Uterus (tissue), 4 donors: ENCODE measurements around the gene GNAO1. TPM values are rescaled to one million over a fixed set of nuclear protein-coding genes. Genes with fewer than 3 reads are reported as not detected.

ENCODE experiments used
- DNase-seq, 2 donors: peaks; one replicate each; pipeline ENCODE4 v3.0.0-alpha.2; 2019 to 2020
- H3K27ac ChIP-seq, 2 donors: fragments of 200-600 bp; sonication (generic); 1 replicate in 1 of 2; 2 replicates in 1 of 2; pipeline ENCODE4 v1.5.1; 2016 to 2018
- H3K27me3 ChIP-seq, 2 donors: fragments of 200-600 bp; sonication (generic); one replicate each; pipeline ENCODE4 v1.5.1; 2018 to 2019; ENCODE audit warnings: control low read depth in 1 of 2
- H3K36me3 ChIP-seq, 2 donors: fragments of 200-600 bp; sonication (generic); one replicate each; pipeline ENCODE4 v1.5.1; 2019; ENCODE audit warnings: control low read depth in 1 of 2
- H3K4me1 ChIP-seq, 2 donors: fragments of 200-600 bp; sonication (generic); one replicate each; pipeline ENCODE4 v1.5.1; 2018 to 2019; ENCODE audit warnings: control low read depth in 1 of 2
- H3K4me3 ChIP-seq, 2 donors: fragments of 200-600 bp; sonication (generic); 1 replicate in 1 of 2; 2 replicates in 1 of 2; pipeline ENCODE4 v1.5.1; 2018 to 2019; ENCODE audit warnings: mild to moderate bottlenecking in 1 of 2
- H3K9me3 ChIP-seq, 2 donors: fragments of 200-600 bp; sonication (generic); one replicate each; pipeline ENCODE4 v1.5.1; 2019; ENCODE audit warnings: control low read depth in 1 of 2
- POLR2A ChIP-seq, 2 donors: fragments of 450-650 bp; IDR thresholded peaks; one replicate each; pipeline ENCODE4 v1.6.1; 2016; ENCODE audit warnings: antibody characterized with exemption in 2 of 2, mild to moderate bottlenecking in 1 of 2, moderate library complexity in 1 of 2
- intact Hi-C: fragments of 100-400 bp; cut with DNase I; formaldehyde crosslinking; loops from one replicate; pipeline ENCODE4 v1.15.1; 2023; ENCODE audit warnings: low total_unique reads
- total RNA-seq, 4 donors: library from RNA; depleted of rRNA in 3 of 4; stranded (reverse); fragments of >200 nt in 3 of 4; gene quantifications; one replicate each; pipeline versions ENCODE4 v1.1.0 to v1.2.4, GENCODE V29; 2014 to 2023
- TF ChIP-seq, protein P1 (sequence below), 4 experiments: fragments of 200-600 bp in 2 of 4; fragments of 450-650 bp in 2 of 4; sonication (generic) in 2 of 4; IDR thresholded peaks; one replicate each; pipeline ENCODE4 v1.5.1; 2016 to 2019; ENCODE audit warnings: antibody characterized with exemption in 4 of 4, mild to moderate bottlenecking in 2 of 4, moderate library complexity in 1 of 4
- donor health status: DM: yes; HTN: yes; CAD: no.

Gene GNAO1
- total RNA-seq, 4 donors from 2014 or later = 0.26 to 7.2 (median 1.6) TPM; not detected in 1

DNA sequence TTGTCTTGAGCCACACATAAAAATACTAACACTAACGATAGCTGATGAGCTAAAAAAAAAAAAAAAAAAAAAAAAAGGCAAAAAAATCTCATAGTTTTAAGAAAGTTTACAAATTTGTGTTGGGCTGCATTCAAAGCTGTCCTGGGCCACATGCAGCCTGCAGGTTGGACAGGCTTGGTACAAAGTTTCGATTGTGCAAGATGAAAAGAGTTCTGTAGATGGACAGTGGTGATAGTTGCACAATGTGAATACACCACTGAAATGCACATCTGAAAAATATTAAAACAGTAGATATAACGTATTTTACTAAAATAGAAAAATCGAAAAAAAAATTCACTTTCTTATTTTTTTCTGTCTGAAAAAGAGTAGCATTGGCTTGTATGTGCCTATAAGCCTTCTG, 191.2 kb downstream of the GNAO1 start:
- Histone ChIP-seq H3K27ac (no peak overlapping the region), H3K27me3 (no peaks in the 10 kb centered on the region), H3K36me3 (no peaks in the 10 kb centered on the region), H3K4me3 (no peak overlapping the region), H3K9me3 (peaks cover 0 to 6% of the 10 kb centered on the region in 2 donors), H3K4me1 (no peaks in the 10 kb centered on the region)
- DNase-seq = no peak
- TF ChIP-seq POLR2A (IDR thresholded peaks at IDR 0.05) = no peak
- TF ChIP-seq, protein P1, sequence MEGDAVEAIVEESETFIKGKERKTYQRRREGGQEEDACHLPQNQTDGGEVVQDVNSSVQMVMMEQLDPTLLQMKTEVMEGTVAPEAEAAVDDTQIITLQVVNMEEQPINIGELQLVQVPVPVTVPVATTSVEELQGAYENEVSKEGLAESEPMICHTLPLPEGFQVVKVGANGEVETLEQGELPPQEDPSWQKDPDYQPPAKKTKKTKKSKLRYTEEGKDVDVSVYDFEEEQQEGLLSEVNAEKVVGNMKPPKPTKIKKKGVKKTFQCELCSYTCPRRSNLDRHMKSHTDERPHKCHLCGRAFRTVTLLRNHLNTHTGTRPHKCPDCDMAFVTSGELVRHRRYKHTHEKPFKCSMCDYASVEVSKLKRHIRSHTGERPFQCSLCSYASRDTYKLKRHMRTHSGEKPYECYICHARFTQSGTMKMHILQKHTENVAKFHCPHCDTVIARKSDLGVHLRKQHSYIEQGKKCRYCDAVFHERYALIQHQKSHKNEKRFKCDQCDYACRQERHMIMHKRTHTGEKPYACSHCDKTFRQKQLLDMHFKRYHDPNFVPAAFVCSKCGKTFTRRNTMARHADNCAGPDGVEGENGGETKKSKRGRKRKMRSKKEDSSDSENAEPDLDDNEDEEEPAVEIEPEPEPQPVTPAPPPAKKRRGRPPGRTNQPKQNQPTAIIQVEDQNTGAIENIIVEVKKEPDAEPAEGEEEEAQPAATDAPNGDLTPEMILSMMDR (IDR thresholded peaks at IDR 0.05) = no peak
- intact Hi-C loops = no loop called here

DNA sequence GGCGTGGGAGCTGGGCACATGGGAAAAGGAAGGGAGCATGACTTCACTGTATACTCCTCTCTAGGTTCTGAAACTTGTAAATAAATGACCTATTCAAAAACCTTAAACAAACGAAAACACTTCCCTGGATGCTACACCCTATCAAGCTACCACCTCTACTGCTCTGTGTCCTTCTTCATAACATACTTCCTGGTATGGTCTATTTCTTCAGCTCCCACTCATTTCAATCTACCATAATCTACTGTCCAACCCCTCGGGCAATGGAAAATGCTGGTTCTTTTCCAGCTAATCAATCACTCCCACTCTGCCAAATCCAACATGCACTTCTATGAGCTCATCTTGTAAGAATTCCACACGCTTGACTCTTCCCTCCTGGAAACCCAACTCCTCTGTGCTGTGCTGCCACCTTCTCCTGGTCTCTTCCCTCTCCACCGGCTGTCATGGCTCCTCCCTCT, 191.6 kb downstream of the GNAO1 start:
- Histone ChIP-seq H3K36me3 (no peaks in the 10 kb centered on the region), H3K4me3 (no peak overlapping the region), H3K9me3 (peaks cover 0 to 6% of the 10 kb centered on the region in 2 donors), H3K27ac (no peak overlapping the region), H3K4me1 (no peaks in the 10 kb centered on the region), H3K27me3 (no peaks in the 10 kb centered on the region)
- no peak for TF ChIP-seq POLR2A (IDR thresholded peaks at IDR 0.05)
- TF ChIP-seq, protein P1 (IDR thresholded peaks at IDR 0.05) = no peak
- intact Hi-C loops = no loop called here
- no peak for DNase-seq

DNA sequence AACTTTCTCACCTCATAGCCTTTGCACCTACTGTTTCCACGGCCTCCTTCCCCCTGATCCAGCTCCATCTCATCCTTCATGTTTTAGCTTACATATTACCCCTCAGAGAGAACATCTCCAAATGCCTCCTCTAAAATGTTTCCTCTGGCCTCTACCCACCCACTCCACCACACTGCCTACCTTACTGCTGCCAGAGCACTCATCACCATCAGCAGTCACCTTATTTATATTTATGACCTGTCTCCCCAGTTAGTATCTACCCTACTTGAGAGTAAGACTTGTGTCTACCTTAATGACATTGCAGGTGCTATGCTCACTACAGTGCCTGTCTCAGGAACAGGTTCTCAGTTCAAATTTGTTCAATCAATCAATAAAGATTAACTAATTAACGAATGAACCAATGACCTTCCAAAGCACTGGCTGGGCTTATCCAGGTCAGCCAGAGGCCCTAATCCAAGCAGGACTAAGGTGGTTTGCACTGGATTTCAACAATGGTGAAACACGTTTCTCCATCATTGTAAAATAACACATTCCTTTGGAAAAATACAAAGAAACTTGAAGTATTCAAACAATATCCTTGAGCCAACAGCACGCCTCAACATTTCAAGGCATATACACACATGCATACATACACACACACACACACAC, 192.9 kb downstream of the GNAO1 start:
- H3K4me3 ChIP-seq = no peak overlapping the region
- no peak for DNase-seq
- peaks cover 0 to 6% of the 10 kb centered on the region in 2 donors for H3K9me3 ChIP-seq
- TF ChIP-seq, protein P1 (IDR thresholded peaks at IDR 0.05) = no peak
- no peak for TF ChIP-seq POLR2A (IDR thresholded peaks at IDR 0.05)
- H3K27ac ChIP-seq = no peak overlapping the region
- H3K27me3 ChIP-seq = no peaks in the 10 kb centered on the region
- no peaks in the 10 kb centered on the region for H3K4me1 ChIP-seq
- intact Hi-C loops = no loop called here
- no peaks in the 10 kb centered on the region for H3K36me3 ChIP-seq

DNA sequence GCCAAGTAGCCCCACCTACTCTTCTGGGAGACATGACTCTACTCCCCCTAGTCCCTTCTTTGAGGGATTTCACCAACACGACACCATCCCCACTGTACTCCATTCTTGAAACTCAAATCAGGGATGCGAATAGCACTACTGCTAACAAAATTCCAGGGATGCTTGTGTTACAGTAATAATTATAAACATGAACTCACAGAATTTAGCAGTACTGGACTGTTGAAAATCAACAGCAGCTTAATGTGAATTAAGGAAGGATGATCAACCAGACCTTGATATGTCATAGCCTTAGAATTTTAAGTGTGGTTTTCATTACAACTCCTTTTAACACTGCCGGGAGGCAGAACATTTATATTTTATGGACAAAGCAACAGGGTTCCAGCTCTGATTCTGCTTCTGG, 196.1 kb downstream of the GNAO1 start:
- Histone ChIP-seq H3K27ac (no peak overlapping the region), H3K4me3 (no peak overlapping the region), H3K4me1 (no peaks in the 10 kb centered on the region), H3K36me3 (no peaks in the 10 kb centered on the region), H3K9me3 (no peaks in the 10 kb centered on the region), H3K27me3 (no peaks in the 10 kb centered on the region)
- intact Hi-C loops = no loop called here
- no peak for DNase-seq
- TF ChIP-seq, protein P1 (IDR thresholded peaks at IDR 0.05) = no peak
- no peak for TF ChIP-seq POLR2A (IDR thresholded peaks at IDR 0.05)

DNA sequence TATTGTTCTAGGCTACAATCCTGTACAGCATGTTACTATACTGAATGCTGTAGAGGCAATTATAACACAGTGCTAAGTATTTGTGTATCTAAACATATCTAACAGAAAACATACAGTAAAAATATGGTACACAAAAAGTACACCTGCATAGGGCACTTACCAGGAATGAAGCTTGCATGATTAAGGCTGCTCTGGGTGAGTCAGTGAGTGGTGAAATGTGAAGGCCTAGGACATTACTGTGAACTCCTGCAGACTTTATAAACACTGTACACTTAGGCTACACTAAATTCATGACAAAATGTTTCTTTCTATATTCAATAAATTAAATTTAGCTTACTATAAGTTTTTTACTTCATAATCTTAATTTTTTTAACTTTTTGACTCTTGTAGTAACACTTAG, 196.9 kb downstream of the GNAO1 start:
- no peaks in the 10 kb centered on the region for H3K27me3 ChIP-seq
- no peak overlapping the region for H3K27ac ChIP-seq
- H3K36me3 ChIP-seq = no peaks in the 10 kb centered on the region
- no peak for DNase-seq
- H3K9me3 ChIP-seq = no peaks in the 10 kb centered on the region
- no peaks in the 10 kb centered on the region for H3K4me1 ChIP-seq
- intact Hi-C loops = no loop called here
- TF ChIP-seq, protein P1 (IDR thresholded peaks at IDR 0.05) = no peak
- TF ChIP-seq POLR2A (IDR thresholded peaks at IDR 0.05) = no peak
- no peak overlapping the region for H3K4me3 ChIP-seq
